ENCODE data around the gene FGA. TPM values are rescaled to one million over a fixed set of nuclear protein-coding genes. Genes with fewer than 3 reads are reported as not detected.

FGA gene
- polyA plus RNA-seq, 1 of the 3 experiments (the other 2 are of a cell fraction) = not detected

- no peak for TF ChIP-seq MEF2A (IDR thresholded peaks at IDR 0.05; ENCODE audit: borderline replicate concordance, low read depth)
- no peak for TF ChIP-seq FOXJ3 (CRISPR knock-in tag; IDR thresholded peaks at IDR 0.05)
- TF ChIP-seq CTCF (IDR thresholded peaks at IDR 0.05) = no peak
- TF ChIP-seq, protein P1, sequence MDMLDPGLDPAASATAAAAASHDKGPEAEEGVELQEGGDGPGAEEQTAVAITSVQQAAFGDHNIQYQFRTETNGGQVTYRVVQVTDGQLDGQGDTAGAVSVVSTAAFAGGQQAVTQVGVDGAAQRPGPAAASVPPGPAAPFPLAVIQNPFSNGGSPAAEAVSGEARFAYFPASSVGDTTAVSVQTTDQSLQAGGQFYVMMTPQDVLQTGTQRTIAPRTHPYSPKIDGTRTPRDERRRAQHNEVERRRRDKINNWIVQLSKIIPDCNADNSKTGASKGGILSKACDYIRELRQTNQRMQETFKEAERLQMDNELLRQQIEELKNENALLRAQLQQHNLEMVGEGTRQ (IDR thresholded peaks at IDR 0.05; ENCODE audit: borderline replicate concordance, low read depth, low read length) = no peak
- TF ChIP-seq RFX5 (IDR thresholded peaks at IDR 0.05; ENCODE audit: low read length) = no peak
- peak; percentile 87 for TF ChIP-seq GABPA (IDR thresholded peaks at IDR 0.05; ENCODE audit: low read depth)
Observed at GRCh38 chr4:154549894-154550790, 40.4 kb downstream of the FGA start, which contains the start of gene PLRG1 (continued).

DNA sequence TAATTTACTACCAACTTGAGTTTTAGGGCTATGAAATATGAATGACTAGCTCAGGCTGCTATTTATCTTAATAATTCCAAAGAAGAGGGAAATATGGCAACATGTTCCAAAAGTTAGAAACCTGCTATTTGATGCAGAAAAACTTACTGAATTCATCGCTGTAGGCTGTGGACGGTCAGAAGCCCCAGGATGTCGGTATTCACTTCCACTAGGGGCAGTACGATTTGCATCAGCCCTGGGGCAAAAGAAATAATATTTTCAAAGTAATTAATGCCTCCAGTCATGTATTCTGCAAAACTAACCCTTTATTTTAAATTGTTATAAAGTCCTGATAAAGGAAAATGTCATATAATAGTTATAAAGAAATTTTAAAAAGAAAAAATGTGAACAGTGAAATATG is 44.9 kb downstream of the FGA start:
- no peak overlapping the region for H3K4me2 ChIP-seq
- H2AFZ ChIP-seq (ENCODE audit: low read depth) = no peak overlapping the region
- CTCF ChIA-PET = interaction anchor here (1.1 kb wide), 1 partner anchor 73 kb away, joined by 3 read pairs; no protein-coding TSS in a partner anchor
- H3K79me2 ChIP-seq (ENCODE audit: insufficient read depth) = peaks cover 38% of the 10 kb centered on the region
- no peak for DNase-seq
- POLR2A ChIA-PET = no interaction called here
- peaks cover 4% of the 10 kb centered on the region for H3F3A ChIP-seq (replicated peaks; ENCODE audit: insufficient read depth)
- 0 out of 2 replicates have a peak, but pooled peaks cover 3% of the 10 kb centered on the region for H4K20me1 ChIP-seq (ENCODE audit: insufficient read depth)
- H3K9me2 ChIP-seq = no peaks in the 10 kb centered on the region
- H3K36me3 ChIP-seq (replicated peaks in 1 of 2; ENCODE audit: control insufficient read depth in 1 of 2, insufficient read depth in 2 of 2, low read length in 1 of 2) = peaks cover 73 to 79% of the 10 kb centered on the region in 2 experiments
- H3K4me1 ChIP-seq (ENCODE audit: control insufficient read depth in 1 of 2, insufficient read depth in 2 of 2, low read depth in 1 of 2, low read length in 1 of 2) = peaks cover 0 to 8% of the 10 kb centered on the region in 2 experiments; a peak in 2 of 4 replicates
- TF ChIP-seq CTCF (IDR thresholded peaks at IDR 0.05) = peak; percentile 38; the same call in 1 of the 2 replicates
- TF ChIP-seq, protein P2, sequence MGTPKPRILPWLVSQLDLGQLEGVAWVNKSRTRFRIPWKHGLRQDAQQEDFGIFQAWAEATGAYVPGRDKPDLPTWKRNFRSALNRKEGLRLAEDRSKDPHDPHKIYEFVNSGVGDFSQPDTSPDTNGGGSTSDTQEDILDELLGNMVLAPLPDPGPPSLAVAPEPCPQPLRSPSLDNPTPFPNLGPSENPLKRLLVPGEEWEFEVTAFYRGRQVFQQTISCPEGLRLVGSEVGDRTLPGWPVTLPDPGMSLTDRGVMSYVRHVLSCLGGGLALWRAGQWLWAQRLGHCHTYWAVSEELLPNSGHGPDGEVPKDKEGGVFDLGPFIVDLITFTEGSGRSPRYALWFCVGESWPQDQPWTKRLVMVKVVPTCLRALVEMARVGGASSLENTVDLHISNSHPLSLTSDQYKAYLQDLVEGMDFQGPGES (IDR thresholded peaks at IDR 0.05; ENCODE audit: low read depth, low read length) = no peak
- no peak overlapping the region for H3K9ac ChIP-seq
- H3K27me3 ChIP-seq (ENCODE audit: insufficient read depth) = no peaks in the 10 kb centered on the region
- no peak overlapping the region for H3K27ac ChIP-seq (ENCODE audit: low read depth in 2 of 2, low read length in 1 of 2)
- 80% methylated on average over 4 of the region's 4 CpGs for WGBS (ENCODE audit: low lambda C conversion rate)
- no peak overlapping the region for H3K4me3 ChIP-seq (ENCODE audit: low read depth in 2 of 2, low read length in 1 of 2)
- H3K9me3 ChIP-seq = no peaks in the 10 kb centered on the region
